Astrocyte (in vitro differentiated cells and primary cell): ENCODE measurements around the gene BAG3.
"Not testable (repeated sequence)": the region's sequence is repeated elsewhere in the genome, so short reads cannot be mapped to it uniquely, and the experiment has no call there.

Source experiments
- EZH2 ChIP-seq: IDR thresholded peaks from 2 replicates; pipeline ENCODE4 v1.6.1; 2012; ENCODE audit warnings: mild to moderate bottlenecking, low read length, inconsistent platforms; ENCODE audit not compliant: insufficient read depth
- TF ChIP-seq, protein P1 (sequence below): IDR thresholded peaks from 2 replicates; pipeline ENCODE4 v1.5.1; 2011; ENCODE audit warnings: low read depth, mild to moderate bottlenecking, inconsistent platforms, low read length, moderate library complexity; ENCODE audit not compliant: insufficient read depth

DNA sequence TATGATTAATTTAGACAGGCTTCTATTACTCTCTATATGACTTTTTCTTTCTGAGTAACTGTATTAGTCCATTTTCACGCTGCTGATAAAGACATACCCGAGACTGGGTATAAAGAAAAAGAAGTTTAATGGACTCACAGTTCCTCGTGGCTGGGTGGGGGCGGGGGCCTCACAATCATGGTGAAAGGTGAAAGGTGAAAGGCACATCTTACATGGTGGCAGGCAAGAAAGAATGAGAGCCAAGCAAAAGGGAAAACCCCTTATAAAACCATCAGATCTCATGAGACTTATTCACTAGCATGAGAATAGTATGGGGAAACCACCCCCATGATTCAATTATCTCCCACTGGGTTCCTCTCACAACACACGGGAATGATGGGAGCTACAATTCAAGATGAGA, 56.2 kb downstream of the BAG3 start:
- TF ChIP-seq, protein P1, sequence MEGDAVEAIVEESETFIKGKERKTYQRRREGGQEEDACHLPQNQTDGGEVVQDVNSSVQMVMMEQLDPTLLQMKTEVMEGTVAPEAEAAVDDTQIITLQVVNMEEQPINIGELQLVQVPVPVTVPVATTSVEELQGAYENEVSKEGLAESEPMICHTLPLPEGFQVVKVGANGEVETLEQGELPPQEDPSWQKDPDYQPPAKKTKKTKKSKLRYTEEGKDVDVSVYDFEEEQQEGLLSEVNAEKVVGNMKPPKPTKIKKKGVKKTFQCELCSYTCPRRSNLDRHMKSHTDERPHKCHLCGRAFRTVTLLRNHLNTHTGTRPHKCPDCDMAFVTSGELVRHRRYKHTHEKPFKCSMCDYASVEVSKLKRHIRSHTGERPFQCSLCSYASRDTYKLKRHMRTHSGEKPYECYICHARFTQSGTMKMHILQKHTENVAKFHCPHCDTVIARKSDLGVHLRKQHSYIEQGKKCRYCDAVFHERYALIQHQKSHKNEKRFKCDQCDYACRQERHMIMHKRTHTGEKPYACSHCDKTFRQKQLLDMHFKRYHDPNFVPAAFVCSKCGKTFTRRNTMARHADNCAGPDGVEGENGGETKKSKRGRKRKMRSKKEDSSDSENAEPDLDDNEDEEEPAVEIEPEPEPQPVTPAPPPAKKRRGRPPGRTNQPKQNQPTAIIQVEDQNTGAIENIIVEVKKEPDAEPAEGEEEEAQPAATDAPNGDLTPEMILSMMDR: not testable (repeated sequence)
- TF ChIP-seq EZH2: not testable (repeated sequence)
